ENCODE results near the gene CBFA2T3. TPM values are rescaled to one million over a fixed set of nuclear protein-coding genes. Genes with fewer than 3 reads are reported as not detected.
A peak's percentile ranks its signal among the peaks of the same experiment; 100 is the strongest.

CBFA2T3 gene
- total and polyA plus RNA-seq, 8 donors = 3.8 to 10.4 (median 5.4) TPM

DNA sequence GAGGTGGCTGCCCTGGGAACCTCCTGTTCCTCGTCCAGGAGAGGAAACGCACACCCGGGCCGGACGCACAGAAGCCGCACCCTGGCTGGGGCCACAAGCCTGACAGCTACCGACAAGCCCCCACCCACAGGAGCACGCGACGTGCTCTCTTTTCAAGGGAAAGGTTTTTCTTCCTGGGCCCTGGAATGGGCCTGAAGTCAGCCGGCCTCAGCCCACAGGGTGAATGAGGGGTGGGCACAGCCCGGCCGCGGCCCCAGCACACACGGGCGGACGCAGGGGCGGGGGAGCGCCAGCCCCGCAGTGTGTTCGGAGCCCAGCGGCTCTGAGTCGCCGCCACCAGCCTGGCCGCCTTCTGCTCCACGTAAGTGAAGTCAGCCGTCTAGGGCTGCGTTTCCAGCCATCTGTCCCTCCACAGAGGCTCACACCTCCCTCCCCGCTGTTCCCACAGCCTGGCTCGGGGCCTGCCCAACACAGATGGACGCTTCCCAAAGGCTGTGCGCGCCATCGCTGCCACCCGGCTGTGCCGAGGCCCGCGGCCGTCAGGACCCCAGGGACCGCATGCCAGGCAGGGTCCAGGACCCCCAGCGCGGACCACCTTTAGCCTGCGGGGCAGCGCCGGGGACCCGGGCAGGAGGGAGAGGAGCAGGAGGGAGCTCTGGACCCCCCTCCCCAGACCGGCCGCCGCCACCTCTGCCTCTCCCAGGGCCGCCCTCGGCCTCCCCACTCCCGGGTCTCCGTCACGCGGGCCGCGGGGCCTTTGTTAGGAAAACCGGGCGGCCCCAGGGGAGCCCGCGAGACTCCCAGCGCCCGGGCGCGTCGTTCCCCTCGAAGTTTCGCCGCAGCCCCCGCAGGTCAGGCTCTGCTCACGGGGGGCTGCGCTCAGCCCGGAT, 36.8 kb downstream of the CBFA2T3 start:
- Histone ChIP-seq H3K9me3 (no peaks in the 10 kb centered on the region), H3K4me1 (peaks cover 12 to 69% of the 10 kb centered on the region in 2 donors), H3K27me3 (peaks cover 24 to 91% of the 10 kb centered on the region in 2 donors), H3K4me3 (peak overlapping the region; percentile 34 to 51), H3K36me3 (no peaks in the 10 kb centered on the region), H3K27ac (peak overlapping the region; percentile 55 to 67)
- peak; percentile 9 for ATAC-seq
- intact Hi-C loops (cut with DNase I) = no loop called here
- TF ChIP-seq, protein P1, sequence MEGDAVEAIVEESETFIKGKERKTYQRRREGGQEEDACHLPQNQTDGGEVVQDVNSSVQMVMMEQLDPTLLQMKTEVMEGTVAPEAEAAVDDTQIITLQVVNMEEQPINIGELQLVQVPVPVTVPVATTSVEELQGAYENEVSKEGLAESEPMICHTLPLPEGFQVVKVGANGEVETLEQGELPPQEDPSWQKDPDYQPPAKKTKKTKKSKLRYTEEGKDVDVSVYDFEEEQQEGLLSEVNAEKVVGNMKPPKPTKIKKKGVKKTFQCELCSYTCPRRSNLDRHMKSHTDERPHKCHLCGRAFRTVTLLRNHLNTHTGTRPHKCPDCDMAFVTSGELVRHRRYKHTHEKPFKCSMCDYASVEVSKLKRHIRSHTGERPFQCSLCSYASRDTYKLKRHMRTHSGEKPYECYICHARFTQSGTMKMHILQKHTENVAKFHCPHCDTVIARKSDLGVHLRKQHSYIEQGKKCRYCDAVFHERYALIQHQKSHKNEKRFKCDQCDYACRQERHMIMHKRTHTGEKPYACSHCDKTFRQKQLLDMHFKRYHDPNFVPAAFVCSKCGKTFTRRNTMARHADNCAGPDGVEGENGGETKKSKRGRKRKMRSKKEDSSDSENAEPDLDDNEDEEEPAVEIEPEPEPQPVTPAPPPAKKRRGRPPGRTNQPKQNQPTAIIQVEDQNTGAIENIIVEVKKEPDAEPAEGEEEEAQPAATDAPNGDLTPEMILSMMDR (IDR thresholded peaks at IDR 0.05) = no peak
- peak in 1 of 4 donors; percentile 85 for DNase-seq

DNA sequence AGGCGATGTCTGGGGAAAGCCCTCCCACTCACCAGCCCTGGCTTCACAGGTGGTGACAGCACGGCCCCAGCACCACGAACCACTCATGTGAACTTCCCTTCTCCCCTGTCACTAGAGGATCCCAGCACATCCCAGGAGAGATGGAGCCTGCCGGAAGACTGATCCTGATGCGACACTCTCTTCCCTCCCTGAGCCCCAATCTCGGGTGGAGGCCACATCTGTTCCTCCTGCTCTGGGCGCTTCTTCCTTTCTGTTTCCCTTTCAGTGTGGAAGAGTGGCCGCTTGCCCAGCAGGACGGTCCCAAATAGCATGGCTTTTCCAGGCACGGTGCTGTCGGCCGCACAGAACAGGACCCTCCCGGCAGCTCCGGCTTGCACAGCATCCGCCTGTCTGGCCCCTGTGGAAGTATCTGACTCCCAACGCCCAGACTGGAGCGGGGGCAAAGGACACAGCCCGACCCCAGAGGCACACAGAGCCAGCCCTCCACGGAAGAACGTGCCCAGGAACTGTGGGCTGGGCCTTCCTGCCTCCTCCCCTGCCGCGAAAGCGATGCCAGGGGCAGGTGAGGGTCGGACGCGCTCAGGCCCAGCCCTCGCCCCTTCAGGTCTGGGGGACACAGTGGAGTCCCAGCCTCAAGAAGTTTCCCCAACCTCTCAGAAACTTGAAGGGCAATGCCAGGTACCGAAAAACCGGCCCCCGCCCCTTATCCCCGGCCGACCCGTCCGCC, 37.6 kb downstream of the CBFA2T3 start:
- peak; percentile 5 for ATAC-seq
- Histone ChIP-seq H3K4me3 (peak overlapping the region; percentile 34 to 51), H3K27ac (peak overlapping the region in 1 of 2 donors; percentile 67), H3K4me1 (peaks cover 12 to 69% of the 10 kb centered on the region in 2 donors), H3K36me3 (no peaks in the 10 kb centered on the region), H3K27me3 (peaks cover 24 to 89% of the 10 kb centered on the region in 2 donors), H3K9me3 (no peaks in the 10 kb centered on the region)
- no peak for DNase-seq
- TF ChIP-seq, protein P1 (IDR thresholded peaks at IDR 0.05) = no peak
- intact Hi-C loops (cut with DNase I) = no loop called here

DNA sequence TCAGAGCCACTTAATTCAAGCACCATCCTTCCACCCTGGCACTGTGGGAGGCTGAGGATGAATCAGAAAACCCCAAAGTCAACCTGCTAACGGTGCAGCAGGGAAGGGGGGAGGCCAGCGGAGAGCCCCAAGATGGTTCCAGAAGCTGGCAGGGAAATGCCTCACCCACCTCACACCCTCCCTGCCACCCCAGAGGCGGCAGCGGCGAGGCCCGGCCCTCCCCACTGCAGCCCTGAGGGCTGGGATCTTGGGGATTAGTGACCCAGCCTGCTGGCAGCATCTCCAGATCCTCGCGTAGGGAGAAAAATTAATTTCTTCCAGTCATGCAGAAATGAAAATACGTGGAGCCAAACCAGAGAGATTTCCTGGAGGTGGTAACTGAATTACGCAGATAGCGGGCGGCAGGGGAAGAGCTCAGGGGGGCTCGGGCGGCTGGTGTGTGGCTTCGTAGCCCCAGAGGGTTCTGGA, 38.2 kb downstream of the CBFA2T3 start:
- TF ChIP-seq, protein P1 (IDR thresholded peaks at IDR 0.05) = no peak
- peak overlapping the region in 1 of 2 donors; percentile 67 for H3K27ac ChIP-seq
- peaks cover 24 to 86% of the 10 kb centered on the region in 2 donors for H3K27me3 ChIP-seq
- peak overlapping the region in 1 of 2 donors; percentile 51 for H3K4me3 ChIP-seq
- peaks cover 12 to 69% of the 10 kb centered on the region in 2 donors for H3K4me1 ChIP-seq
- DNase-seq (no peak), ATAC-seq (no peak)
- intact Hi-C loops (cut with DNase I) = no loop called here
- H3K9me3 ChIP-seq = no peaks in the 10 kb centered on the region
- H3K36me3 ChIP-seq = no peaks in the 10 kb centered on the region

DNA sequence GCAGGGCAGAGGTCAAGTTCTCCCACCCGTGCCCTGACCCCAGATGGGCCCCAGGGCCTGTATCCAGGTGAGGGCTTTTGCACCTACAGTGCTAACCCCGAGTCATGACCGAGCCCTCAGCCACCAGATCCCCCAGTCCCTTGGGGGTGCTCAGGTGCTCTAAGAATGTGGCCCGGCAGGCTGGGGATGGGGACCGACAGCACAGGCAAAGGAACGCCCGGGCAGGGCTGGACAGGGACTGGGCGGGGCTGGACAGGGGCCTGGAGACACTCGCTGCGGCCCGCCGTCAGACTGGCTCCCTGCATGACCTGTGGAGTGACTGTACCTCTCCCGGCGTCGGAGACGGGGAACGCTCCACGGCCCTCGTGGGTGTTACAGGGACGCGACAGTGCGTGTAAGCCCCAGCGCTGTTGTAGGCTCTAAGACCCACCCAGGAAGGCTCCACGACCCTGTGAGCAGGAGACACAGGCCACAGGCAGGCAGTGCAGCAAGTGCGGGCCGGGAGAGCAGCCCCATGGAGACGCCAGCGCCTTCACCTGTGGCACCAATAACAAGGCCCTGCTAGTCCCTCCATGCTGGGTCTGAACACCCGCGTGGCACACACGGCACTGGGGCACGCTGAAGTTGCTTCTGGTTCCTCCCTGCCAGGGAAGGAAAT, 38.8 kb downstream of the CBFA2T3 start:
- intact Hi-C loops (cut with DNase I) = no loop called here
- peaks cover 12 to 69% of the 10 kb centered on the region in 2 donors for H3K4me1 ChIP-seq
- ATAC-seq (no peak), DNase-seq (no peak)
- H3K4me3 ChIP-seq = peak overlapping the region in 1 of 2 donors; percentile 51
- peaks cover 24 to 80% of the 10 kb centered on the region in 2 donors for H3K27me3 ChIP-seq
- TF ChIP-seq, protein P1 (IDR thresholded peaks at IDR 0.05) = no peak
- H3K9me3 ChIP-seq = no peaks in the 10 kb centered on the region
- H3K36me3 ChIP-seq = no peaks in the 10 kb centered on the region
- H3K27ac ChIP-seq = no peak overlapping the region
